ENCODE results near the gene CYTH1. TPM values are rescaled to one million over a fixed set of nuclear protein-coding genes. Genes with fewer than 3 reads are reported as not detected.

Gene CYTH1
- total and polyA plus RNA-seq, 10 donors, result 66.9 to 169 (median 131) TPM

DNA sequence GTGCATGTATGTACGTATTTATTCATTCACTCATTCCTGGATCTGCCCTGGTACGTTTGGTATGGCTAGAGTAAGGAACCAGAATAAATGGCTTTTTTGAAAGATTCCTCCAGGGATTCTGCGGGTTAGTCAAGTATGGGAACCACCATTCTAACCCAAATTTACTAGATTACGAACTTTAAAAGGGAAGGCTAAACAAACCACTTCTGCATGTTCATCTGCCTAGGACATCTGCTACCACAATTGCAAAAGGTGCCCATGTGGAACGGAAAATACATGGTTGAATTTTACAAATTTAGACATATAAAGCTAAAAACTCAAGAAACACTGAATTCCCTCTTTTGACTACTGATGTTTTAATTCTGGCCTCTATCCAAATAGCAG, 22.1 kb downstream of the CYTH1 start:
- Histone ChIP-seq H3K27ac (peak overlapping the region; percentile 55 to 90 (median 82)), H3K27me3 (replicated peaks in 1 of 7) (no peaks in the 10 kb centered on the region), H3K9me3 (no peaks in the 10 kb centered on the region), H3K4me3 (peak overlapping the region in 2 of 8 donors; percentile 9 to 51), H3K4me1 (peaks cover 35 to 98% (median 90%) of the 10 kb centered on the region in 6 donors), H3K36me3 (no peaks in the 10 kb centered on the region)
- intact Hi-C loops (cut with DNase I; ENCODE audit: low total_unique reads), result no loop called here
- DNase-seq, result no peak
- WGBS, 5 donors, result 41 to 67% (median 46%) methylated on average over 5 of the region's 5 CpGs
- TF ChIP-seq POLR2AphosphoS5 (IDR thresholded peaks at IDR 0.05) (no peak), POLR2A (IDR thresholded peaks at IDR 0.05) (no peak), CTCF (IDR thresholded peaks at IDR 0.05 in 8 of 11, conservative IDR thresholded peaks at IDR 0.05 in 3 of 11) (no peak)

GRCh38 chr17:78759203-78759968, 22.7 kb downstream of the CYTH1 start:
- H3K27me3 ChIP-seq (replicated peaks in 1 of 7), result no peaks in the 10 kb centered on the region
- WGBS, 5 donors, result 32 to 46% (median 34%) methylated on average over 11 of the region's 11 CpGs
- peak overlapping the region in 5 of 8 donors; percentile 0 to 51 (median 9) for H3K4me3 ChIP-seq
- no peak for TF ChIP-seq CTCF (IDR thresholded peaks at IDR 0.05 in 8 of 11, conservative IDR thresholded peaks at IDR 0.05 in 3 of 11)
- TF ChIP-seq POLR2A (IDR thresholded peaks at IDR 0.05), result no peak
- TF ChIP-seq POLR2AphosphoS5 (IDR thresholded peaks at IDR 0.05), result no peak
- peak; percentile 92 for DNase-seq
- peaks cover 29 to 98% (median 86%) of the 10 kb centered on the region in 6 donors for H3K4me1 ChIP-seq
- intact Hi-C loops (cut with DNase I; ENCODE audit: low total_unique reads), result no loop called here
- no peaks in the 10 kb centered on the region for H3K36me3 ChIP-seq
- peak overlapping the region; percentile 55 to 90 (median 82) for H3K27ac ChIP-seq
- H3K9me3 ChIP-seq, result no peaks in the 10 kb centered on the region

- no peak for DNase-seq
- Histone ChIP-seq H3K27me3 (replicated peaks in 1 of 7) (no peaks in the 10 kb centered on the region), H3K36me3 (no peaks in the 10 kb centered on the region), H3K27ac (peak overlapping the region in 4 of 8 donors; percentile 3 to 93 (median 88)), H3K4me3 (no peak overlapping the region), H3K4me1 (peaks cover 31 to 100% (median 91%) of the 10 kb centered on the region in 6 donors), H3K9me3 (no peaks in the 10 kb centered on the region)
- no peak for TF ChIP-seq CTCF (IDR thresholded peaks at IDR 0.05 in 8 of 11, conservative IDR thresholded peaks at IDR 0.05 in 3 of 11)
- TF ChIP-seq POLR2A (IDR thresholded peaks at IDR 0.05), result no peak
- no peak for TF ChIP-seq POLR2AphosphoS5 (IDR thresholded peaks at IDR 0.05)
- 83 to 90% (median 88%) methylated on average over 13 of the region's 13 CpGs for WGBS, 5 donors
- intact Hi-C loops (cut with DNase I; ENCODE audit: low total_unique reads), result no loop called here
Measured at GRCh38 chr17:78753316-78754250, 28.5 kb downstream of the CYTH1 start.

Data from spleen (tissue), 11 donors.